HepG2 (cell line): Measurements from ENCODE around the gene KMT2E. TPM values are rescaled to one million over a fixed set of nuclear protein-coding genes. Genes with fewer than 3 reads are reported as not detected.
A peak's percentile ranks its signal among the peaks of the same experiment; 100 is the strongest.

Source experiments
- AKAP8 ChIP-seq: sonication (generic); formaldehyde crosslinking; IDR thresholded peaks from 2 replicates; pipeline ENCODE4 v1.5.1; 2020; ENCODE audit warnings: mild to moderate bottlenecking, missing genetic modification reagents
- ISL2 ChIP-seq: sonication (generic); formaldehyde crosslinking; IDR thresholded peaks from 2 replicates; pipeline ENCODE4 v1.5.0; 2020; ENCODE audit warnings: missing genetic modification reagents
- NR3C1 ChIP-seq: sonication (generic); formaldehyde crosslinking; IDR thresholded peaks from 2 replicates; pipeline ENCODE4 v1.4.0; 2020; ENCODE audit warnings: missing genetic modification reagents
- ZFX ChIP-seq: sonication (generic); formaldehyde crosslinking; IDR thresholded peaks from 2 replicates; pipeline ENCODE4 v1.4.0; 2020; ENCODE audit warnings: mild to moderate bottlenecking, low read depth, missing genetic modification reagents, moderate library complexity
- ZNF44 ChIP-seq: sonication (generic); formaldehyde crosslinking; IDR thresholded peaks from 2 replicates; pipeline ENCODE4 v1.5.1; 2020; ENCODE audit warnings: mild to moderate bottlenecking, missing genetic modification reagents
- polyA plus RNA-seq, 8 experiments: library from polyadenylated mRNA; depleted of rRNA in 3 of 8; stranded (reverse) in 7 of 8; unstranded in 1 of 8; fragments of >200 nt; fragmentation: Illumina TruSeq in 4 of 8; extraction: Trizol in 4 of 8; gene quantifications; 2 replicates each; pipeline versions ENCODE4 v1.2.1 to v1.2.3, GENCODE V29; 2011 to 2016; ENCODE audit warnings: low read depth in 4 of 8, missing spikeins in 1 of 8, mixed read lengths in 1 of 8; ENCODE audit not compliant: insufficient read depth in 1 of 8
- total RNA-seq, 5 experiments: library from RNA; depleted of rRNA; stranded (reverse); fragments of >200 nt; fragmentation: Illumina TruSeq; extraction: Trizol; gene quantifications; 2 replicates each; pipeline ENCODE4 v1.2.3, GENCODE V29; 2016; ENCODE audit warnings: low read depth in 1 of 5
- TF ChIP-seq, protein P1 (sequence below), 2 experiments: sonication (generic) in 1 of 2; formaldehyde crosslinking in 1 of 2; IDR thresholded peaks; 2 replicates each; pipeline versions ENCODE4 v1.6.1 to v1.9.0; 2014 to 2022; ENCODE audit warnings: antibody characterized with exemption in 1 of 2, borderline replicate concordance in 1 of 2, inconsistent platforms in 1 of 2, low read depth in 1 of 2, missing genetic modification reagents in 1 of 2
- TF ChIP-seq, protein P2 (sequence below): sonication (generic); formaldehyde crosslinking; IDR thresholded peaks from 2 replicates; pipeline ENCODE4 v1.4.0; 2020; ENCODE audit warnings: missing genetic modification reagents
- TF ChIP-seq, protein P3 (sequence below): sonication (generic); formaldehyde crosslinking; IDR thresholded peaks from 2 replicates; pipeline ENCODE4 v1.8.0; 2022; ENCODE audit warnings: missing genetic modification reagents, low read depth, mild to moderate bottlenecking, borderline replicate concordance
- TF ChIP-seq, protein P4 (sequence below): sonication (generic); formaldehyde crosslinking; IDR thresholded peaks from 2 replicates; pipeline ENCODE4 v1.4.0; 2020; ENCODE audit warnings: missing genetic modification reagents
- TF ChIP-seq, protein P5 (sequence below): sonication (generic); formaldehyde crosslinking; IDR thresholded peaks from 2 replicates; pipeline ENCODE4 v1.4.0; 2020; ENCODE audit warnings: missing genetic modification reagents

Gene KMT2E
- total and polyA plus RNA-seq, 2 of the 13 experiments (the other 11 are each of a cell fraction or from before 2014, with no cell fraction given), result 6.3 to 24.4 TPM

DNA sequence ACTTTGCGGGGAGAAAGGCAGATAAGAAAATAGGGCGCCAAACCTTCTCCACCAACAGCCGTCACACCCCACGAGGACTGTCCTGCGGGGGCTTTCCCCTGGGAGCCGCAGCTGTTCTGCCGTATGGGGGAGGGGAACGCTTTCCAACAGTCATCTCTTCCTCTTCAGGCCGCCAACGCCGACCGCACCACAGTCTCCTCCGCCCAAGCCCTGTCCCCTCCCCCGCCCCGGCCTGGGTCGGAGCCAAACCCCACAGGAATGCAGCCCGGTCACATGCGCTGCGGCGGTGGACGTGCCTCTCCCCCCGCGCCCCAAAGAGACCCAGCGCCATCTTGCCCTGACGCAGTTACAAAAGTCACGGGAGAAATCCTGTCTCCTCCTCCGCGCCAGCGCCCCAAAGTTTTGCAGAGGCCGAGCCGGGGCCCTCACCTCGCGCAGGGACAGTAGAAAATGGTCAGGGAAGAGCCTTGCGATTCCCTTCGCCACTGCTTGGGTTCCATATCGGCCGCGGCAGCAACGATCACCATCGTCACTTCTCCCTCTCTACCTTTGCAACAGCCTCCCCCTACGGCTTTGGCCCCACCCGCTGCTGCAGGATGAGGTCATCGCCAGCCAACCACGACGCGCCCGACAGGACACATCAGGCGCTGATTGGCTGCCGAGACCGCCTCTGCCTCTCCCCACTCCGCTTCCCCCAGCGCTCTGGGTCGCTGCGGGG is 1.3 kb upstream of the KMT2E start (continued):
- TF ChIP-seq, protein P1, sequence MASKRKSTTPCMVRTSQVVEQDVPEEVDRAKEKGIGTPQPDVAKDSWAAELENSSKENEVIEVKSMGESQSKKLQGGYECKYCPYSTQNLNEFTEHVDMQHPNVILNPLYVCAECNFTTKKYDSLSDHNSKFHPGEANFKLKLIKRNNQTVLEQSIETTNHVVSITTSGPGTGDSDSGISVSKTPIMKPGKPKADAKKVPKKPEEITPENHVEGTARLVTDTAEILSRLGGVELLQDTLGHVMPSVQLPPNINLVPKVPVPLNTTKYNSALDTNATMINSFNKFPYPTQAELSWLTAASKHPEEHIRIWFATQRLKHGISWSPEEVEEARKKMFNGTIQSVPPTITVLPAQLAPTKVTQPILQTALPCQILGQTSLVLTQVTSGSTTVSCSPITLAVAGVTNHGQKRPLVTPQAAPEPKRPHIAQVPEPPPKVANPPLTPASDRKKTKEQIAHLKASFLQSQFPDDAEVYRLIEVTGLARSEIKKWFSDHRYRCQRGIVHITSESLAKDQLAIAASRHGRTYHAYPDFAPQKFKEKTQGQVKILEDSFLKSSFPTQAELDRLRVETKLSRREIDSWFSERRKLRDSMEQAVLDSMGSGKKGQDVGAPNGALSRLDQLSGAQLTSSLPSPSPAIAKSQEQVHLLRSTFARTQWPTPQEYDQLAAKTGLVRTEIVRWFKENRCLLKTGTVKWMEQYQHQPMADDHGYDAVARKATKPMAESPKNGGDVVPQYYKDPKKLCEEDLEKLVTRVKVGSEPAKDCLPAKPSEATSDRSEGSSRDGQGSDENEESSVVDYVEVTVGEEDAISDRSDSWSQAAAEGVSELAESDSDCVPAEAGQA (IDR thresholded peaks at IDR 0.05; ENCODE audit: low read depth), result no peak; the same call in 1 of the 2 replicates
- TF ChIP-seq, protein P1 (CRISPR knock-in tag; IDR thresholded peaks at IDR 0.05; ENCODE audit: borderline replicate concordance), result 0 out of 2 replicates have a peak, but pooled peaks have one; percentile 21
- TF ChIP-seq, protein P2, sequence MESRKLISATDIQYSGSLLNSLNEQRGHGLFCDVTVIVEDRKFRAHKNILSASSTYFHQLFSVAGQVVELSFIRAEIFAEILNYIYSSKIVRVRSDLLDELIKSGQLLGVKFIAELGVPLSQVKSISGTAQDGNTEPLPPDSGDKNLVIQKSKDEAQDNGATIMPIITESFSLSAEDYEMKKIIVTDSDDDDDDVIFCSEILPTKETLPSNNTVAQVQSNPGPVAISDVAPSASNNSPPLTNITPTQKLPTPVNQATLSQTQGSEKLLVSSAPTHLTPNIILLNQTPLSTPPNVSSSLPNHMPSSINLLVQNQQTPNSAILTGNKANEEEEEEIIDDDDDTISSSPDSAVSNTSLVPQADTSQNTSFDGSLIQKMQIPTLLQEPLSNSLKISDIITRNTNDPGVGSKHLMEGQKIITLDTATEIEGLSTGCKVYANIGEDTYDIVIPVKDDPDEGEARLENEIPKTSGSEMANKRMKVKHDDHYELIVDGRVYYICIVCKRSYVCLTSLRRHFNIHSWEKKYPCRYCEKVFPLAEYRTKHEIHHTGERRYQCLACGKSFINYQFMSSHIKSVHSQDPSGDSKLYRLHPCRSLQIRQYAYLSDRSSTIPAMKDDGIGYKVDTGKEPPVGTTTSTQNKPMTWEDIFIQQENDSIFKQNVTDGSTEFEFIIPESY (CRISPR knock-in tag), result peak; percentile 56; the same call in 1 of the 2 replicates
- TF ChIP-seq, protein P3, sequence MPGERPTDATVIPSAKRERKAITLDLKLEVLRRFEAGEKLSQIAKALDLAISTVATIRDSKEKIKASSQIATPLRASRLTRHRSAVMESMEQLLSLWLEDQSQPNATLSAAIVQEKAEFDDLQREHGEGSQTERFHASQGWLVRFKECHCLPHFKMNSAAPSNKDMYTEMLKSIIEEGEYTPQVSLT (CRISPR knock-in tag), result no peak
- TF ChIP-seq ZNF44, result no peak
- TF ChIP-seq, protein P4, sequence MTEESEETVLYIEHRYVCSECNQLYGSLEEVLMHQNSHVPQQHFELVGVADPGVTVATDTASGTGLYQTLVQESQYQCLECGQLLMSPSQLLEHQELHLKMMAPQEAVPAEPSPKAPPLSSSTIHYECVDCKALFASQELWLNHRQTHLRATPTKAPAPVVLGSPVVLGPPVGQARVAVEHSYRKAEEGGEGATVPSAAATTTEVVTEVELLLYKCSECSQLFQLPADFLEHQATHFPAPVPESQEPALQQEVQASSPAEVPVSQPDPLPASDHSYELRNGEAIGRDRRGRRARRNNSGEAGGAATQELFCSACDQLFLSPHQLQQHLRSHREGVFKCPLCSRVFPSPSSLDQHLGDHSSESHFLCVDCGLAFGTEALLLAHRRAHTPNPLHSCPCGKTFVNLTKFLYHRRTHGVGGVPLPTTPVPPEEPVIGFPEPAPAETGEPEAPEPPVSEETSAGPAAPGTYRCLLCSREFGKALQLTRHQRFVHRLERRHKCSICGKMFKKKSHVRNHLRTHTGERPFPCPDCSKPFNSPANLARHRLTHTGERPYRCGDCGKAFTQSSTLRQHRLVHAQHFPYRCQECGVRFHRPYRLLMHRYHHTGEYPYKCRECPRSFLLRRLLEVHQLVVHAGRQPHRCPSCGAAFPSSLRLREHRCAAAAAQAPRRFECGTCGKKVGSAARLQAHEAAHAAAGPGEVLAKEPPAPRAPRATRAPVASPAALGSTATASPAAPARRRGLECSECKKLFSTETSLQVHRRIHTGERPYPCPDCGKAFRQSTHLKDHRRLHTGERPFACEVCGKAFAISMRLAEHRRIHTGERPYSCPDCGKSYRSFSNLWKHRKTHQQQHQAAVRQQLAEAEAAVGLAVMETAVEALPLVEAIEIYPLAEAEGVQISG (CRISPR knock-in tag), result peak; percentile 90
- no peak for TF ChIP-seq NR3C1 (CRISPR knock-in tag)
- peak; percentile 85 for TF ChIP-seq ZFX (CRISPR knock-in tag)
- TF ChIP-seq, protein P5, sequence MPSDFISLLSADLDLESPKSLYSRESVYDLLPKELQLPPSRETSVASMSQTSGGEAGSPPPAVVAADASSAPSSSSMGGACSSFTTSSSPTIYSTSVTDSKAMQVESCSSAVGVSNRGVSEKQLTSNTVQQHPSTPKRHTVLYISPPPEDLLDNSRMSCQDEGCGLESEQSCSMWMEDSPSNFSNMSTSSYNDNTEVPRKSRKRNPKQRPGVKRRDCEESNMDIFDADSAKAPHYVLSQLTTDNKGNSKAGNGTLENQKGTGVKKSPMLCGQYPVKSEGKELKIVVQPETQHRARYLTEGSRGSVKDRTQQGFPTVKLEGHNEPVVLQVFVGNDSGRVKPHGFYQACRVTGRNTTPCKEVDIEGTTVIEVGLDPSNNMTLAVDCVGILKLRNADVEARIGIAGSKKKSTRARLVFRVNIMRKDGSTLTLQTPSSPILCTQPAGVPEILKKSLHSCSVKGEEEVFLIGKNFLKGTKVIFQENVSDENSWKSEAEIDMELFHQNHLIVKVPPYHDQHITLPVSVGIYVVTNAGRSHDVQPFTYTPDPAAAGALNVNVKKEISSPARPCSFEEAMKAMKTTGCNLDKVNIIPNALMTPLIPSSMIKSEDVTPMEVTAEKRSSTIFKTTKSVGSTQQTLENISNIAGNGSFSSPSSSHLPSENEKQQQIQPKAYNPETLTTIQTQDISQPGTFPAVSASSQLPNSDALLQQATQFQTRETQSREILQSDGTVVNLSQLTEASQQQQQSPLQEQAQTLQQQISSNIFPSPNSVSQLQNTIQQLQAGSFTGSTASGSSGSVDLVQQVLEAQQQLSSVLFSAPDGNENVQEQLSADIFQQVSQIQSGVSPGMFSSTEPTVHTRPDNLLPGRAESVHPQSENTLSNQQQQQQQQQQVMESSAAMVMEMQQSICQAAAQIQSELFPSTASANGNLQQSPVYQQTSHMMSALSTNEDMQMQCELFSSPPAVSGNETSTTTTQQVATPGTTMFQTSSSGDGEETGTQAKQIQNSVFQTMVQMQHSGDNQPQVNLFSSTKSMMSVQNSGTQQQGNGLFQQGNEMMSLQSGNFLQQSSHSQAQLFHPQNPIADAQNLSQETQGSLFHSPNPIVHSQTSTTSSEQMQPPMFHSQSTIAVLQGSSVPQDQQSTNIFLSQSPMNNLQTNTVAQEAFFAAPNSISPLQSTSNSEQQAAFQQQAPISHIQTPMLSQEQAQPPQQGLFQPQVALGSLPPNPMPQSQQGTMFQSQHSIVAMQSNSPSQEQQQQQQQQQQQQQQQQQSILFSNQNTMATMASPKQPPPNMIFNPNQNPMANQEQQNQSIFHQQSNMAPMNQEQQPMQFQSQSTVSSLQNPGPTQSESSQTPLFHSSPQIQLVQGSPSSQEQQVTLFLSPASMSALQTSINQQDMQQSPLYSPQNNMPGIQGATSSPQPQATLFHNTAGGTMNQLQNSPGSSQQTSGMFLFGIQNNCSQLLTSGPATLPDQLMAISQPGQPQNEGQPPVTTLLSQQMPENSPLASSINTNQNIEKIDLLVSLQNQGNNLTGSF (CRISPR knock-in tag), result 0 out of 2 replicates have a peak, but pooled peaks have one; percentile 15
- peak; percentile 67; the same call in 1 of the 2 replicates for TF ChIP-seq ISL2 (CRISPR knock-in tag)
- TF ChIP-seq AKAP8, result peak; percentile 89
